Glomerular visceral epithelial cell (primary cell): ENCODE measurements around the gene ABAT.
"Not testable (repeated sequence)": the region's sequence is repeated elsewhere in the genome, so short reads cannot be mapped to it uniquely, and the experiment has no call there.

Source experiments
- DNase-seq: peaks from one replicate; pipeline ENCODE4 v3.0.0-alpha.2; 2016; ENCODE audit errors: extremely low spot score

Gene ABAT

DNA sequence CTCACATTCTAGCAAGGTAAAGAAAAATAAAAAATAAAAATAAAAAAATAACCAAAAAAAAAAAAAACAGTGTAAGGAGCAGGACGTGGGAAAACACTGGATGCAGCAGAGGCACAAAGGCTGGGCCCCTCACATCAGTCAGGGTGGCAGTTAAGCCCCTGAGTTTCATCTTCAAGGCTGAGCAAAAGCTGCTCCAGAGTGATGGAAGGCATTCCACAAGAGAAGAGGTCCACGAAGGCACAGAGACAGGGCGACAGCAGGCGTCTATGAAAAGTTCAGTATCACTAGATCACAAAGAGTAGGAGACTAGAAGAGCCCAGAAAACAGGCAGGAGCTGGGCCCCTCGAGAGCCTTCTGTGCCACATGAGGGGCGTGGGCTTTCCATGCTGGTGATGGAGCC, 111.0 kb downstream of the ABAT start:
- DNase-seq, result no peak

DNA sequence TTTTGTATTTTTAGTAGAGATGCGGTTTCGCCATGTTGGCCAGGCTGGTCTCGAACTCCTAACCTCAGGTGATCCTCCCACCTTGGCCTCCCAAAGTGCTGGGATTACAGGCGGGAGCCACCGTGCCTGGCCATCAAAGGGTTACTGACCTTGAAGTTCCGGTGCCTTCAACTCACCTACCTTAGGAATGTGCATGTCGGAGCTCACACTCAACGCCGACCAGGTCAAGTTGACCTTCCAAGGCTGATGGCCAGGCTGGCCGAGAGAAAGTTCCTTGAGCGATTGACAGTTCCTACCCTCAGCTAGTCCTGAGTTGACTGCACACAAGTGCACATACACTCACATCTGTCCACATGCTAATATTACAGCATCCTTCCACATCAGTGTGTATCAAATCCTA, 111.9 kb downstream of the ABAT start:
- DNase-seq, result not testable (repeated sequence)

DNA sequence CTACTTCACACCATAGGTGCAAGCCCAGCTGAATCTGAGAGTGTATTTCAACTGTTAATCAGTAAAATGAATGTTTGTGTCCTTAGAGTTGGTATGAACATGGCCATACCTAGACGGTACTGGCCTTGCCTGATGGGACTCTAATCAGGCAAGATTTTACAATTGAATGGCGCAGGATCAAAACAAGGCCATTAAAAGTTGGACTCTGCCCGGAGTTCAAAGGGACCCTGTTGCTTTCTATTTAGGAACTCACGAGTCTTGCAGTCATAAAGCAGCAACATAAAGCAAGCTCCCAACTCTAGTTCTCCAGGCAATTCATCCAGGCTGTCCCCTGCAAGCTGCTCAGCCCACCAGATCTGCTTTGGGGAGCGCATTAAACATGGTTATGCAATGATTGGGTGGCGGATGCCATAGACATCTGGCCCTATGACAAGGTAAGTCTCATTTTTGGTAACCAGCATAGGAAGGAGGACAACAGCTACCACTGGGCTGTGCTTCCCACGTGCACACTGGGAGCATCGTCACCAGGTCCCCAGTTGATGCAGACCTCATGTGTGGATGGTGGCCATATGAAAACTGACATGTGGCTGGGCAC, 114.3 kb downstream of the ABAT start:
- no peak for DNase-seq

DNA sequence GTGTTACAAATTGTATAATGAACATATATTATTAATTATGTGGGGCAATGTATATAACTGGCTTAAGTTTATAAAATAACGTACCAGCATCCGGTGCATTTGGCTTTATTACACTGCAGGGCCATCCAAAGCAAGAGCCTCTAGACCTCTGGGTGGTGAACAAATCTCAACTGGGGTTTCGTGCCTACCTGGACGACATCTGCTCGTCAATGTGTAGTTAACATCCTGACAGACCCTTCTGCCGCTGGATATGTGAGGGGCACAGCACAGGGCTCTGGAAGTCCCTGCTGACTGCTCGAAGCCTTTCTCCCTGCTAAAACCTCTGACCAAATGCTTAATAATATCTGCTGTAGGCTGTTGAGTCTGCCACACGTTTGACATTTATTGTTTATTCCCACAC, 120.7 kb downstream of the ABAT start:
- DNase-seq, result no peak

DNA sequence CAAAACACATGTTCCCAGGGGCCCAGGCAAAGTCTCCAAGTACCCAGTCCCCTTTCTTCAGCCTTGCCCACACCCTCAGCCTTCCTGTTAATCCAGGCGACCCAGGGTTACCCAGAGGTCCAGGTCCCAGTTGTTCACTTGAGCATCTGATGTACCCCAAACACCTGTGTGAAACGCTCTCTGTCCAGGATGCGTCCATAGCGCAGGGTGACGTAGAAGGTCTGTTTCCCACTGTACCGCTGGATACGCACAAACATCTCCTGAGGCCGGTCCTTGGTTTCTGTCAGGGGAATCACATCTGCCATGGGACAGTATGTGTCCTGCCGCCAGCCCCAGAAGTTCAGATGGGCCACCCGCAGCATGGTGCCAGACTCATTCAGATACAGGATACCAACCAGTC, 121.4 kb downstream of the ABAT start:
- no peak for DNase-seq

DNA sequence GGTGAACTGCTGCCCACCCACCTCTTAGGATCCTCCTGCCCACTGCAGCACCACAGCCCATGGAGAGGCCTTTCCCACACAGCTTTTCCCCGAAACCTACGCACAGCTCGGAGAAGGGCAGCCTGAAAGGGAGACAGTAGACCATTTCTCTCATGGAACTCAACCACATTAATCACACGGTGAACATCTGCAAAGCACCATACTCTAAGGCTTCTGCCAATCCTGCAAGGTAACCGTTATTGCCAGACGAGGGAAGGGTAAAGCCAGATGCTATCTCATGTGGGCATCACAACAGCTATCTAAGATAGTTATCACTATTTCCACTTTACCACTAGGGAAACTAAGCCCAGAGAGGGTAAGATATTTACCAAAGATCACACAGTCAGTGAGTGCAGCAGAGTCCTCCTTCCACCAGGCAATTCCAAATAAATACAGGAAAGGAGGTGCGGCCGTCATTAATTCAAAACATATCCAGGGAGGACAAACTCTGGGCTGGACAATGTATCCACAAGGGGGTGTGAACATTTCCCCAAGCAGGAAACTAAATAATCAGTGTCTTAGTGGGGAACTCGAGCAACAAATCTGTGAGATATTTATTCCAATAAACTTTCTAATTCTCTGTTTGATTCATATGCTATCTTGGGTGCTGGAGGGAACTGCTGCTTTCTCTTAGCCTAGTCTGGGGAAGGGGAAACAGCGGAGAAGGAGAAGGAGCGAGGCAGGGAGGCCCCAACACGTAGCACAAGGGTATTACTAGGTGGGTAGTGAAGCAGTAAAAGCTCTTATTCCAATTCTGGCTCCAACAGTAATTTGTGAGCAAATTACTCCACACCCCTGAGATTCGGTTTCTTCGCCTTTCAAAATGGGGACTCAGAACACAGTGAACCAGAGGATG, 122.3 kb downstream of the ABAT start:
- DNase-seq, result peak; percentile 2

DNA sequence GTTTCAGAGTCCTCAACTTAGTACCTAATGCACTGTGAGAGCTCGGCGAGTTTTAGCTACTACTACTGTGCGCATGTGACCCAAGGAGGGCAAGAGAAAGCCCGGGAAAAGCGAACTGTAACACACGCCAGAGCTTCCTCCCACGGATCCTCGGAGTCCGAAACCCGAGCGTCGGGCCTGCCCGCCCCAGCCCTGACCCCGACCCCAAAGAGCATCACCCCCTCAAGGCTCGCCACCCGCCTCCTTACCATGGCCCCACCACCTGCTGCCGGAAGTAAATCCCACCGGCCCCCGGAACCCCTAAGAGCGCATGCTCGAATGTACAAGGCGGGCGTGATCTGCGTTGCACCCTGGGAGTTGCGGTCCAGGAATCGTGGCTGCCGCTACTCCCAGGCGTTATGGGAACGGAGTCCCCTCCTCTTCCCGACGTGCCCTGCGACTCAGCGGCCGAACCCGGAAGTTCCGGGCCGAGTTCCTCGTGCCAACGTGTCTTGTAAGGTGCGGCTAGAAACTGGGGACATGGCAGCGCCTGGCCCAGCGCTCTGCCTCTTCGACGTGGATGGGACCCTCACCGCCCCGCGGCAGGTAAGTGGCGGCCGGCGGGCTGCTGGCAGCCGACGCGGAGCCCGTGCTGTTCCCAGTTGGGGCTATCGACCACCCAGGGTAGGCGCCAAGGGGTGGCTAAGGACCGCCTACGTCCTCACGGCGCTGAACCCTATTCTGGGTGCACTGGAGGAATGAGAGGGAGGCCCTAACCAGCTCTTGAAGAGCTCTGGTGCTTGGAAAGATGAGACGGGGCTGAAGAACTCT, 123.2 kb downstream of the ABAT start, which contains the start of the genes PMM2 and TMEM186:
PMM2 (plus strand) TSS at position 476 of the 810 bp plus-strand sequence; CDS start at position 520, 44 bp downstream.
TMEM186 (minus strand) TSS at position 276 of the 810 bp plus-strand sequence; CDS start at position 251, 25 bp downstream.
- peak; percentile 94 for DNase-seq

DNA sequence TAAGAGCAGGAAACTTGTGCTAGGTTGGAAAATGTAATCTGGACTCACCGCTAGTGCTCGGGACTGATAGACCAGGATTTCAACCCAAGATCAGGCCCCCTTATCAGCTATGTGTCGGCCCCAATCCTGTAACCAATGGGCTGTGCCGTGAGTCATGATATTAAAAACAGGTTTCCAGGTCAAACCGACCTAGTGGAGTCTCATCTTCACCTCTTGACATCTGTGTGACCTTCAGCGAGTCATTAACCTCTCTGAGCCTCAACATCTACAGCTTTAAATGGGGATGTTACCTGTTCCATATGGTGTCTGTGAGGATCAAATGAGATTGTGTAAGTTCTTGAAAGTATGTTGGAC, 123.7 kb downstream of the ABAT start:
- DNase-seq, result no peak

DNA sequence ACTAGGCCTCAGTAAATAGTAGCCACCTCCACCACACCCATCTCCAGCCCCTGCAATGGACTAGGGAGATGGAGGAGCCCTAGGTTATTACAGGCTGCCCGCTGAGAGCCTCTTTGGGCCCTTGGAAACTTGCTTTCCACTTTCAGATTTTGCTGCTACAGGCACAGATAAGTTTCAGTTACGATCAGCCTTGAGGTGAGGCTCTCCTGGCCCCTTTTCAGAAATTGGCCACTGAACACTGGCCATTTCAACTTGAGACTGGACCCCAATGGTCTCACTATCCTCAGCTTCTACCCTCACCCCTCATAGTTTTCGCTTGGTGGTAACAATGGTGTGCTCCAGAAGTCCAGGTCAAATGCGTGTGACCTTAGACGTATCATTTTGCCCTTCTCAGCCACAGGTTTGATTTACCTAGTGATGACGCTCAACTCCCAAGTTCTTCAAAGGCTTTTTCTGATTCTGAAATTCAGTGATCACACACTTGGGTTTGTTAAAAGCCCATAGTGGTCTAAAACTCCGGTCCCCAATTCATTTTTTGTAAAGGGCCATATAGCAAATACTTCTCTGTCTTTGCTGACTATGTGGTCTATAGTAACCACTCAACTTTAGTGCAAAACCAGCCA, 124.2 kb downstream of the ABAT start:
- DNase-seq, result no peak

DNA sequence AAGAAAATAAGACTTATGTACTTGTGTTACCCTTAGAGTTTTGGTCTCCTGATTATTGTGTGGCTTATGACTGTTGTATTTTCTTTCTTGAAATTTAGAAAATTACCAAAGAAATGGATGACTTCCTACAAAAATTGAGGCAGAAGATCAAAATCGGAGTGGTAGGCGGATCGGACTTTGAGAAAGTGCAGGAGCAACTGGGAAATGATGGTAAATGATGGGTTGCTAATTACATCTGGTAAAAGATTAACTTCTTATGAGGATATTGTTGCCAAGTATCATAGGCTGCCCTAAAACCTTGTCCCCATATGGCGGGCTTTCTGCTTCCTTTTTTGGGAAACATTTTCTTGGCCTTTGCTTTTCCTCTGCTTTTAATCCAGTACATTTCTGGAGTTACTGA, 127.3 kb downstream of the ABAT start:
- no peak for DNase-seq

DNA sequence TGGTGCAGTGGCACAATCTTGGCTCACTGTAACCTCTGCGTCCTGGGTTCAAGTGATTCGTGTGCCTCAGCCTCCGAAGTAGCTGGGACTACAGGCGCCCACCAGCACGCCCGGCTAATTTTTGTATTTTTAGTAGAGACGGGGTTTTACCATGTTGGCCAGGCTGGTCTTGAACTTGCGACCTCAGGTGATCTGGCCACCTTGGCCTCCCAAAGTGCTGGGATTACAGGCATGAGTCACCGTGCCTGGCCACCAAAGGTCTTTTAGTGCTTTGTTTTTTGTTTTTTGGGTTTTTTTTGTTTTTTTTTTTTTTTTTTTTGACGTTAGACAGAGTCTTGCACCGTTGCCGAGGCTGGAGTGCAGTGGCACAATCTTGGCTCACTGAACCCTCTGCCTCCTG, 129.3 kb downstream of the ABAT start:
- DNase-seq, result not testable (repeated sequence)

DNA sequence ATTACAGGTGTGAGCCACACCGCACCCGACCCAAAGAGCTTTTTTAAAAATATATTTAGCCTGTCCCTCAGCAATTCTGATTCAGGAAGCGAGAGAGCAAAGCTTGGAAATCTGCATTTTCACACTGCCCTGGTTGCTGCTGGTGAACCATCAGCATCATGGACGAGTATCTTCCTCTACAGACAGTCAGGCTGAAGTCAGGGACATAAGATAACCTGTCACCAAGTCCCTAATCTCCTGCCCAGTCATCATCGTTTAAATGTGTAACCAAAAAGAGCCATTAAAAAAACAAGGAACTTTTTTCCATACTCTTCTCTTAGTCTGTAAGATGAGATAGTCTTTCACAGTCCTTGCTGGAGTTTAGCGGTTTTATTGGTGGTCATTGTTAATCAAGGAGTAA, 129.9 kb downstream of the ABAT start:
- DNase-seq, result no peak

DNA sequence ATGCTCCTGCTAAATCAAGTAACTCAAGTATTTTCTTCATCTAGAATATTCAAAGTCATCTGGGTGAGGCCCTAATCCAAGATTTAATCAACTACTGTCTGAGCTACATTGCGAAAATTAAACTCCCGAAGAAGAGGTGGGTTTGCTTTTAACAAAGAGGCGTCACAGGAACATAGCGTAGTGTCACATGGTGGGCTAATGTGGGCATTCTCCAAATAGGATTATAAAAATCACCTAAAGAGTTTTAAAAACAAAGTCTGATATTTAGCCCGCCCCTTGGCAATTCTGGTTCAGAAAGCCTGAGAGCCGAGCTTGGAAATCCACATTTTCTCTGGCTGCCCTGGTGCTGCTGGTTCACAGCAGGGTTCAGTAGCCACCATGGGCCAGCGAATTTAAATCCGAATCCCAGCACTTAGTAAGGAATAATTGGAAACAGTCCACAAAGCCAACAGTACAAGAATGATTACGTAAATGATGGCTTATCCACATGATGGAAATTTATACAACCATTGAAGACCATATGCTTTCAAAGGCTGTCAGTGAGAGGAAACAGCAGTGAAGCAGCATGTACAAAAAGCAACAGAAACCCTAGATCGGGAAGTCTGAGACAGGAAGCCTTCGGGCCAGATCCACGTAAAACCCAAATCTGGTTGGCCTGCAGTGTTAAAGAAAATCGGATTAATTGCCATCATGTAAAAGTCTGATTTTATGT, 132.0 kb downstream of the ABAT start:
- DNase-seq, result no peak

DNA sequence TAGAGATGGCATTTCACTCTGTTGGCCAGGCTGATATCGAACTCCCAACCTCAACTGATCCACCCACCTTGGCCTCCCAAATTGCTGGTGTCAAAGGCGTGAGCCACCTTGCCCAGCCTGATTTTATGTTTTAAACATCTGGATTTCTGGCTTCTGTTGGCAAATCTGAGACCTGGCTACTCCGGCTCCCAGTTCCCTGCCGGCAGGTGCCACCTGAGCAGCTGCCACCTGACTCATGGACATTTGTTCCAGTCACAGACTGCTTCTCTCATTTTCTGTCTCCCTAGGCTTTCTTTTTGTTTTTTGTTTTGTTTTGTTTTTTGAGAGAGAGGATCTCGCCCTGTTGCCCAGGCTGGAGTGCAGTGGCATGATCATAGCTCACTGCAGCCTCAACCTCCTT, 132.8 kb downstream of the ABAT start:
- no peak for DNase-seq

DNA sequence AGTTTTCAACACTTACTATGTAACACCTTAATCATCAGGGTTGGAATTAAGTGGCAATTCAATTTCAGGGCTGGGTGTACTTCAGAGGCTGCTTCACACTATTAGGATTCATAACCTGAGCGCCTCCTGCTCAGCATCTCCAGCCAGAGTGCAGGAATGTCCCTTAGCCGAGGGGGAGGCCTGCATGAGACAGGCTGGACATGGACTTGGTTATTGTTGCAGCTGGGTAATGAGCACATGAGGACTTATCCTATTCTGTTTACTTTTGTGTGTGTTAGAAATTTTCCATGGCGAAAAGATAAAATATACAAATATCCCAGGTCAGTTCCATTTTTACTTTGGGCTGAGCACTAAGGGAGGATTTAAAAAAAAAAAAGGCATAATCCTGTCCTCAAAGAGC, 133.6 kb downstream of the ABAT start:
- DNase-seq, result no peak

DNA sequence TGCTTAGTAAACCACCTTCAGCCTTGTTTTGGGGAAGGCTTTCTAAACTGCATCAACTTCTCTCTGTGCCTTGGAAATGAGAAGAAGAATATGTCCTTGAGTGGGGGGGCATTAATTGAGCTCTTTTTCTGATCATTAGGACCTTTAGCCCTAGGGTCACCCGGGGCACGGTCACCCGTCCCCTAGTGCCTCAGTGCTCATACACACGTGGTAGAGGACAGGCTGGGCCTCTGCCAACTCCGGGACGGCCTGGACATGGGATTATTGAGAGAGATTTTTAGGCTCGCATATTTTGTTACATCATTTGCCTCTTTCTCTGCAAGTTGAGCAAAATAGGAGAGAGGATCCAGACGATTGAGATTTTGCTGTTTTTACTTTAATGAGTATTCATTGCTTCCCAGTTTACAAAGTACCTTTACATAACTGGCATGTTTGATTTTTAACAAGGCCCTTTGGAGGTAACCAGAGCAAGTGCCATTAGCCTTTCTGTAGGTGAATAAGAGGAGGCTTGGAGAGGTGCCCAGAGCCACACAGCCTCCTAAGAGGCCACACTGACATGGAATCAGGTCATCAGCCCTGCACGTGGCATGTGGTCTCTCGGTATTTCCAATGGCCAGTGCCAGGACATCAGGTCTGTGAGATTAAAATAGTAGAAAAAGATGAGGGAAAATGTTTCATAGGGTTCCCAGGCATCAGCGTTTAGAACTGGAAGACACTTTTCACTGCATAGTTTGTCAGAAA, 134.4 kb downstream of the ABAT start:
- no peak for DNase-seq

DNA sequence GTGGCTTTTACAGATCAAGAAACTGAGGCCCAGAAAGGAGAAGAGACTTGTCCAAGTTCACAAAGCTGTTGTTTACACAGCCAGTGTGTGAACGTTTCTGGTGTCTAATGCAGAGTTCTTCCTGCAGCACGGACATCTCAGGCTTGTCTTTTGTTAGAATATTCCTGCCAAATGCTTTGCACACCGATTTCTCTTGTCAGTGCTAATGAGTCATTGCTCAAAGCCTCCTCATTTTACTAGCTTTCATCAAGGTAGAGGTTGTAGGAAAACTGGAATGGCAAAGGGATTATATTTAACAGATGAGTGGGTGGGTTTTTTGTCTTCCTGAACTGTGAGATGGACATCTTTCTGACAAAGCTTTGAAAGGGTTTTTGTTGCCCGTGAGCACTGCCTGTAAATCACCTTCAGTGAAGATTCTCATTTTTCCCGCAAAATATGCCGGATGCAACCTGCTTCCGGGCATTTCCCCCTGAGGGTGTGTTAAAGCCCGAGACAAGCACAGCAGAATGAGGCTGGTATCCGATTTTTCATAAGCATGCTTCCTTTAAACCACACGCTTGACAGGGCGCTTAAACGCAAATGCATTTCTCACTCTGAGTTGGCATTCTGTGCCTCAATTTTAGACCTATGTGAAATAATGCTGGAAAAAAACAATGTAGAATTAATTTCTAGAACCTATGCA, 137.9 kb downstream of the ABAT start:
- no peak for DNase-seq

DNA sequence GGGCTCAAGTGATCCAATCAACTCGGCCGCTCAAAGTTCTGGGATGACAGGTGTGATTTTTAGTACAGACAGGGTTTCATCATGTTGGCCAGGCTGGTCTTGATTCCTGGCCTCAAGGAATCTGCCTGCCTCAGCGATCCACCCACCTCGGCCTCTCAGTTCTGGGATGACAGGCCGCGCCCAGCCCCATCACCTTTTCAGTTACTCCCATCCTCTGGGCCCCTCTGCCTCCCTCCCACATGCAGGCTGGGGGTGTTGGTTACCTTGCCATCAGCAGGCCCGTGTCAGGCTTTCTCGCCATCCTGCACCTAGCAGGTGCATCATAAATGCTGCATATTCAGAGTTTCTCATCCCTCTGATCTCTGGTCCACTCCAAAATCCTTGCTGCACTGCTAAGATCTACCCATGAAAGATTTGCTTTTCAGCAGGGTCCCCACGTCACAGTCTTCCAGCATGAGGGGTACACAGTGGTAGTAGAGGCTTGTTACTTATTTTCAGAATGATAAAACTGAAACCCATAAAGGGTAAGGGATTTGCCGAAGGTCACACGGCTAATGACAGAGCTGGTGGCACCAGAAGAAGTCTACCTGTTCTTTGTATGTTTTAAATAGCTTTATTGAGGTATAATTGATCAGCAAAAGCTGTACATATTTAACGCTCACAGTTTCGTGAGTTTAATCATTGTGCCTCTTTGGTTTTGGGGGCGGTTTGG, 139.8 kb downstream of the ABAT start:
- DNase-seq, result no peak

DNA sequence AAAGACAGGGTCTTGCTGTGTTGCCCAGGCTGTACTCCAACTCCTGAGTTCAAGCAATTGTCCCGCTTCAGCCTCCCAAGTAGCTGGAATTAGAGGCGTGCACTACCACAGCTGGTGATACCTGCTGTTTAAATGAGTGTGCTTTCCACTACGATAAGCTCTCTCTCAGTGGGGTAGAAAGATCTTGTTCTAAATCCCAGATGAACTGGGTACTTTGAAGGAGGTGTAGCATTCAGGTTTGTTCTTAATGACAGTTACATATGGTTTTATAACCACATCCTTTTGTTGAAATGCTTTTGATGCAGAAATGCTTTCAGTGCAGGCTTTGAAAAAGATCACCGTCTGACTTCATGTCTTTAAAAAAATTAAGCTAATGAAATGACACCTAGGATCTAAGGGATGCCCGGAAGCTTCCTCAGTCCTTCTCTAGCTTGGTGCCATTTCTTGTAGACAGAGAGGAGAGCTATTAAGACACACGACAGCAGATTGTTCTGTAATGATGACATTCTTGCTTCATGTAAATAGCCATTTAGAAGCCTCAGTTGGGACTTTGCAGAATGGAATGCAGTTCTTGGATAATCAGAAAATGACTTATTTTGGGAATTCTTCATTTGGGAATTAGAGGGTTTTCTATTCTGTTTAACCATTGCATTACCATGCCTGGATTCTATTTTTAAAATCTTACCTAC, 142.7 kb downstream of the ABAT start:
- DNase-seq, result no peak
